Measurements from ENCODE around the gene ZMPSTE24.
"Not testable (repeated sequence)": the region's sequence is repeated elsewhere in the genome, so short reads cannot be mapped to it uniquely, and the experiment has no call there.

ZMPSTE24 gene

DNA sequence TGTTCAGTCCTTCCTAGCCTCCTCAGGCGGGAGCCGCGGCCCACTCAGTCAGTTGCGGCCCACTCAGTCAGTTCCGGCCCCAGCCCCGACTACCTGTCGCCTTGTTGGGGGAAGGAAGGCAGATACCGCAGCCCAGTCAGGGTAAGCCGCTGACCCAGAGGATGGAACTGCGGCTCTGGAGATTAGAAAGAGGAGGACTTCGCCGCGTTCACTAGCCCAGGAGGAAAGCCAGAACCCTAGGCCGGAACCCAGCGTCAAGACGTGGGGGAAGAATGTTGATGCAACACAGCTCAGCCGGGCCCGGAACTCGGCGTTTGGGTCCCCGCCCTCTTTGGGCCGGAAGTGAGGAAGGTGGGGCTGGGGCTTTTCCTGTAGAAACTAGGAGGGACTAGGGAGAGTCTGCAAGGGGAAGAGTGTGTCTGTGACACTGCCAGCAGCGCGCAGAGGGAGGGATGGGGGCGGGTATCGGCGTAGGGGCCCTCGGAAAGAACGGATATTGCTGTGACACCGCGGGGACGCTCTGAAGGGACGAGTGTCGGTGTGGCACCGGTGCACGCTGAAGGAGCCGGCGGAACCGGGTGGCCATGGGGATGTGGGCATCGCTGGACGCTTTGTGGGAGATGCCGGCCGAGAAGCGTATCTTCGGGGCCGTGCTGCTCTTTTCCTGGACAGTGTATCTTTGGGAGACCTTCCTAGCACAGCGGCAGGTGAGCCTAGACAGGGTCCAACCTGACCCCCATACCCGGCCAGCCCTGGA is at the start of gene ZMPSTE24:
TSS of gene ZMPSTE24 (plus strand) at position 549 of the 757 bp plus-strand sequence. CDS start at position 585, 36 bp downstream.
- TF ChIP-seq, protein P1, sequence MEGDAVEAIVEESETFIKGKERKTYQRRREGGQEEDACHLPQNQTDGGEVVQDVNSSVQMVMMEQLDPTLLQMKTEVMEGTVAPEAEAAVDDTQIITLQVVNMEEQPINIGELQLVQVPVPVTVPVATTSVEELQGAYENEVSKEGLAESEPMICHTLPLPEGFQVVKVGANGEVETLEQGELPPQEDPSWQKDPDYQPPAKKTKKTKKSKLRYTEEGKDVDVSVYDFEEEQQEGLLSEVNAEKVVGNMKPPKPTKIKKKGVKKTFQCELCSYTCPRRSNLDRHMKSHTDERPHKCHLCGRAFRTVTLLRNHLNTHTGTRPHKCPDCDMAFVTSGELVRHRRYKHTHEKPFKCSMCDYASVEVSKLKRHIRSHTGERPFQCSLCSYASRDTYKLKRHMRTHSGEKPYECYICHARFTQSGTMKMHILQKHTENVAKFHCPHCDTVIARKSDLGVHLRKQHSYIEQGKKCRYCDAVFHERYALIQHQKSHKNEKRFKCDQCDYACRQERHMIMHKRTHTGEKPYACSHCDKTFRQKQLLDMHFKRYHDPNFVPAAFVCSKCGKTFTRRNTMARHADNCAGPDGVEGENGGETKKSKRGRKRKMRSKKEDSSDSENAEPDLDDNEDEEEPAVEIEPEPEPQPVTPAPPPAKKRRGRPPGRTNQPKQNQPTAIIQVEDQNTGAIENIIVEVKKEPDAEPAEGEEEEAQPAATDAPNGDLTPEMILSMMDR (conservative IDR thresholded peaks at IDR 0.05; ENCODE audit: low read depth, low read length): no peak
- H3K4me3 ChIP-seq (ENCODE audit: low read depth, low read length): peak within 1 kb of the TSS; percentile 92
- peak; percentile 99 for DNase-seq (ENCODE audit: low read depth)

DNA sequence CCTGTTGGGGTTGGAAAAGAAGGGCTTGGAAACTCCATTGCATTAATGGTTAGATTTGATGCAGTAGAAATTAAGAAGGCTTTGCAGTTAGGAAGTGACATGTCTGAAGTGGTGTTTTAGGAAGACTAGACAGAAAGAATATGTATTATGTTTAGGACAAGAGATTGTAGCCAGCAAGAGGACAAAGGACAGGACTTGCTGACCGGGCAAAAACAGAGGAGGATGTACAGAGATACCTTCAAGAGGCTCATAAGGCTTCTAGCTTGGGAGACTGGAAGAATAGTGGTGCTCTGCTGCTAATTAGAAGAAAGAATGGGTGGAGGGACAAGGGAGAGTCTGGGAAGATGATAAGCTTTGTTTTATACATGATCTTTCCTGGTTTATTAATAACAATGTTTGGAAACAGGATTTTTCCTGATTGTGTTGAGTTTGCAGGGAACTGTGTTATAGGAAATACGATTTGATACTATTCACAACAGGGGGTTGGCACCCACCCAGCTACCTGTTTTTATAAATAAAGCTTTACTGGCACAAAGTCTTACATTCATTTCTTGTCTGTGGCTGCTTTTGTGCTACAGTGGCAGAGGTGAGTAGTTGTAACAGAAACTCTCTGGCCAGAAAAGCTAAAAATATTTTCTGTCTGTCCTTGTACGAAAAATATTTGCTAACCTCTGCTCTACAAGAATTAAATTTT is 47.4 kb upstream of the ZMPSTE24 start:
- TF ChIP-seq, protein P1 (conservative IDR thresholded peaks at IDR 0.05; ENCODE audit: low read depth, low read length): no peak
- no peak overlapping the region for H3K4me3 ChIP-seq (ENCODE audit: low read depth, low read length)
- DNase-seq (ENCODE audit: low read depth): peak; percentile 13

DNA sequence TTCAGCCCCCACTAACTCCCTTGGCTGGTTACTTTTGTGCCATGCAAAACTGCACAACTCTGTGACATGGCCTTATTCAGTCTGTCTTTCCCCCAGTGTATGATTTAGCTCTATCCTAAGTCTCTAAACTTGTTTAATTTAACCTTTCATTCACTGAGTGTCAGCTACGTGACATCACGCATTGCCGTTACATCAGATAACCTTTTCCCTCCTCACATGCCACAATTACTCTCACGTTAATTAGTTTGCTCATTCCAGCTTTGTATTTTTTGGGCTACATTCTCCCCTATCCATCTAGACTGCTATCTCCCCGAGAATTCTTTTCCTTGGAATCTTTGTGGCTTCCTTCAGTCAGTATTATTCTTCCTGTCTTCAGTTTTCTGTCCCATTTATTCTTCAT is 39.7 kb upstream of the ZMPSTE24 start:
- TF ChIP-seq, protein P1 (conservative IDR thresholded peaks at IDR 0.05; ENCODE audit: low read depth, low read length): no peak
- H3K4me3 ChIP-seq (ENCODE audit: low read depth, low read length): no peak overlapping the region
- DNase-seq (ENCODE audit: low read depth): no peak

DNA sequence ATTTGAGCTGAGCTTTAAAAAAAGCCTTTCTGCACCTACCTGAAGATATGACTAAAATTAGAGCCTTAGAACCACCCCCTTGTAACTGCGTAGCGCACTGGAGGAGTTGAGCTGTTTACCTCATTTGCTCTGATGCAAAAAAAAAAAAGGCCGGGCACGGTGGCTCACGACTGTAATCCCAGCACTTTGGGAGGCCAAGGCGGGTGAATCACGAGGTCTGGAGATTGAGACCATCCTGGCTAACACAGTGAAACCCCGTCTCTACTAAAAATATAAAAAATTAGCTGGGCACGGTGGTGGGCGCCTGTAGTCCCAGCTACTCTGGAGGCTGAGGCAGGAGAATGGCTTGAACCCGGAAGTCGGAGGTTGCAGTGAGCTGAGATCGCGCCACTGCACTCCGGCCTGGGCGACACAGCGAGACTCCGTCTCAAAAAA is 36.5 kb upstream of the ZMPSTE24 start:
- H3K4me3 ChIP-seq (ENCODE audit: low read depth, low read length); DNase-seq (ENCODE audit: low read depth): not testable (repeated sequence)

DNA sequence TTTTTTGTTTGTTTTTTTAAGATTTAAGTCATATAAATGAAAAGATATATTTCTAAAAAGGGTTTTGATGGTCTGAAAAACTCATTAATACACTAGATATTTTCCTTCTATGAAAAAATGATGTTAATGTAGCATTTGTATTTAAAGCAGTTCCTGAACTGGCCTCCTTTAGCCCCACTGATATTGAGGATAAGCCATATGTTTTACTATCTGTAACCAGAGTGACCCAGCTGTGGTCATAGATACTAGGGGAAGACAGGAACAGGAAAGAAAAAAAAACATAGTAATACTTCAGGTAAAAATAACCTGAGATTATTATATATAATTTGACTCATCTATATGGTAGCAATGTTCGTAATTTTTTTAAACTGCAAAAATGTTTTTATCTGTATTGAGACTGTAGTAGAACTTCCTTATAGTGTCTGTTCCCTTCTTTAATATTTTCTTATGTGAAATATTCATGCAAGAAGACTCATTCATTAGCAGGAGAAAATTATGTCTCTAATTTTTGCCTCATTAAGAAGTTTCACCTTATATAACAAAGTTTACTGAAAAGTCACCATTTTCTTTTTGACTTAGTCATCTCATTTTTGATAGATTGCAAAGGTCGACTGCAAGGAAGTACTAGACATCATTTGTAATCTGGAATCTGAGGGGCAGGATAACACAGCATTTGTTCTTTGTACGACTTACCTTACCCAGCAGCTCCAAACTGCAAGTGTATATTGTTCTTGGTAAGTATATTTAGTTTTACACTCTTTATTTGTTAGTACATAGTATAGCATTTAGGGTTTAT is 35.9 kb upstream of the ZMPSTE24 start:
- no peak overlapping the region for H3K4me3 ChIP-seq (ENCODE audit: low read depth, low read length)
- DNase-seq (ENCODE audit: low read depth): peak; percentile 16
- TF ChIP-seq, protein P1 (conservative IDR thresholded peaks at IDR 0.05; ENCODE audit: low read depth, low read length): no peak

DNA sequence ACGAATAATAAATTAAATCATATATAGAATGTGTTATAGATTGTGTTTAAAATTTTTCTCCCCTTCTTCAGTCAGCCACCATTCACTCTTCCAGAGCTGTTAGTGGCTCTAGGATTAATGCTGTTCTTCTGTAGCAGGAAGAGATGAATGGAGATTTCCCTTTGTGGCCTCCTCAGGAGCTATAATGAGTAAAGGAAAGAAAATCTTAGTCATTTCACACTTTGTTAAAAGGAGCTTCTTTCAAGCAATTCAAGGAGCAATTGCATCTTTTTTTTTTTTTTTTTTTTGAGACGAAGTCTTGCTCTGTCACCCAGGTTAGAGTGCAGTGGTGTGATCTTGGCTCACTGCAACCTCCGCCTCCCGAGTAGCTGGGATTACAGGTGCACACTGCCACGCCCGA is 34.0 kb upstream of the ZMPSTE24 start:
- TF ChIP-seq, protein P1 (conservative IDR thresholded peaks at IDR 0.05; ENCODE audit: low read depth, low read length): no peak
- DNase-seq (ENCODE audit: low read depth): no peak
- no peak overlapping the region for H3K4me3 ChIP-seq (ENCODE audit: low read depth, low read length)

DNA sequence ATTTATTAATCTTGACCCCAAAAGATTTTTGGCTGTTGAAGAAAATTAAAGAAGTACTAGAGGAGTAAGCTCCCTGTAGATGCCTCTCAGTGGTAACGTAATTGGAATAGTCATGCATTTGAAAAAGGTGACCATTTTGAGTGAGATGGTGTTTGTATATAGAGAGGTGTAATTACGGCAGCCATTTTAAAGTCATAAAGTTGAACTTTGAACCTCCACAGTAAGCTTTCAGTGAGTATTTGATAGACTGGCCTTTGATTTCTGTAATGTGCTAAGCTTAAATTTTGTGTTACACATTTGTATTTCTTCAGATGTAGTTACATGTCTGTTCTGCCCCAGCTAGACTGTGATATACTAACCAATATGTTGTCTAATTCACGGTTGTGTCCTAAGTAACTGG is 31.8 kb upstream of the ZMPSTE24 start:
- no peak for DNase-seq (ENCODE audit: low read depth)
- TF ChIP-seq, protein P1 (conservative IDR thresholded peaks at IDR 0.05; ENCODE audit: low read depth, low read length): no peak
- H3K4me3 ChIP-seq (ENCODE audit: low read depth, low read length): no peak overlapping the region
